ENCODE results near the gene TEX2. TPM values are rescaled to one million over a fixed set of nuclear protein-coding genes. Genes with fewer than 3 reads are reported as not detected.

The TEX2 gene
- polyA plus RNA-seq, 1 of the 3 experiments (the other 2 are of a cell fraction): 24.0 TPM

DNA sequence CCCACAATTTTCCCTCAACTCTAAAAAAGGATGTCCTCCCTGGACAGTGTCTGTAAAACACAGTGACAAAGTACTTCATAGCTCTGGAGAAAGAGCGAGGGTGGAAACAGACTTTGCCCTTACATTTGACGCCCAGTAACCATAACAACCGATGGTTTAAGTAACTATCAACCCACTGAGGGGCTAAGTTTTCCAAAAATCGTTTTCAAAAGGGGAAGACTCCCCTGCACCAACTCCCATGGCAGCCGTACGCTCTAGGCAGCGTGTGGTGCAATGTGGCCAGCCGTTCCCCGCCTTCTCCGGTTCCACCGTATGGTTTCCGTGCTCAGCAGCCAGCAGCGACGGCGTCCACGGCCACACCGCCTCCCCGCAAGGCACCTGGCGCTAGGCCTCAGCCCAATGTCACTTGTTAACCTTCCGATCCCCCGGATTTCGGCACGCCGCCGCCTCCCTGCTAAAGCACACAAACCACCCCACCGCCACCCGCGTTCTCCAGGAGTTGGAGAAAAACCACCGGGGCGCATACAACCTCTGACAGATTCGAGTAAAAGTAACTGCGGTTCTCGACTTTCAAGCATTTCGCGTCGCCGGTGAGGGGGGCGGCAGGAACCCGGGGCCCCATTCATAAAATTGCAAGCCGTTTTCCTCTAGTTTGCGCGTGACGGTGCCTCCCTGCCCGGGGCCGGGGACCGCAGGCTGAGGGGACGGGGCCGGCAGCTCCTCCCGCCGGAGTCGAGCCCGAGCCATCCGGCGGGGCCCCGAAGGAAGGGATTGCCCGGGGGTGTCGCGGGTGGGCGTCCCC, 661 bp downstream of the TEX2 start:
- ChIA-PET POLR2A (interaction anchor here (1.0 to 3.4 kb wide), 3 partner anchors 9 to 115 kb away, joined by 3 to 50 read pairs (median 3); no protein-coding TSS in a partner anchor), CTCF (interaction anchor here (0.8 to 3.3 kb wide), 6 partner anchors 20 to 156 kb away, joined by 3 to 18 read pairs (median 4); no protein-coding TSS in a partner anchor)
- Histone ChIP-seq H3K4me1 (ENCODE audit: control insufficient read depth in 1 of 2, insufficient read depth in 2 of 2, low read depth in 1 of 2, low read length in 1 of 2) (peaks cover 25 to 33% of the 10 kb centered on the region in 2 experiments; a peak in 3 of 4 replicates), H3K9me3 (no peaks in the 10 kb centered on the region), H3K27me3 (ENCODE audit: insufficient read depth) (no peaks in the 10 kb centered on the region), H3K4me3 (ENCODE audit: low read depth in 2 of 2, low read length in 1 of 2) (peak overlapping the region; percentile 84 to 91), H3K9ac (peak overlapping the region; percentile 81), H3F3A (replicated peaks; ENCODE audit: insufficient read depth) (peaks cover 16% of the 10 kb centered on the region), H3K9me2 (no peaks in the 10 kb centered on the region), H3K79me2 (ENCODE audit: insufficient read depth) (peaks cover 54% of the 10 kb centered on the region), H2AFZ (ENCODE audit: low read depth) (peak overlapping the region; percentile 75), H4K20me1 (ENCODE audit: insufficient read depth) (peaks cover 7% of the 10 kb centered on the region; the same call in 1 of the 2 replicates), H3K27ac (ENCODE audit: low read depth in 2 of 2, low read length in 1 of 2) (peak overlapping the region; percentile 64 to 85), H3K4me2 (peak overlapping the region; percentile 83), H3K36me3 (replicated peaks in 1 of 2; ENCODE audit: control insufficient read depth in 1 of 2, insufficient read depth in 2 of 2, low read length in 1 of 2) (no peaks in the 10 kb centered on the region)
- peak; percentile 86 for DNase-seq
- 2% methylated on average over 46 of the region's 59 CpGs for WGBS (ENCODE audit: low lambda C conversion rate)
- TF ChIP-seq SMC3 (IDR thresholded peaks at IDR 0.05; ENCODE audit: low read depth, low read length) (no peak), GABPA (IDR thresholded peaks at IDR 0.05; ENCODE audit: low read depth) (no peak), RXRA (IDR thresholded peaks at IDR 0.05; ENCODE audit: borderline replicate concordance, low read depth) (no peak), NFIC (IDR thresholded peaks at IDR 0.05; ENCODE audit: borderline replicate concordance) (no peak), POLR2AphosphoS5 (IDR thresholded peaks at IDR 0.05; ENCODE audit: low read depth, low read length) (no peak), ELF1 (IDR thresholded peaks at IDR 0.05) (no peak), FOXM1 (IDR thresholded peaks at IDR 0.05; ENCODE audit: low read depth) (no peak), RCOR1 (IDR thresholded peaks at IDR 0.05; ENCODE audit: low read length) (no peak), MXI1 (IDR thresholded peaks at IDR 0.05; ENCODE audit: low read depth, low read length) (peak; percentile 85; the same call in 1 of the 2 replicates), EP300 (IDR thresholded peaks at IDR 0.05; ENCODE audit: borderline replicate concordance in 1 of 2, low read depth in 1 of 2, low read length in 1 of 2) (no peak), SIN3A (IDR thresholded peaks at IDR 0.05; ENCODE audit: borderline replicate concordance, low read depth, low read length) (no peak; the same call in 1 of the 2 replicates), CHD2 (IDR thresholded peaks at IDR 0.05; ENCODE audit: low read length, partially characterized antibody) (no peak), NRF1 (IDR thresholded peaks at IDR 0.05; ENCODE audit: low read depth, low read length) (0 out of 2 replicates have a peak, but pooled peaks have one; percentile 2), RAD21 (IDR thresholded peaks at IDR 0.05; ENCODE audit: low read length) (0 out of 2 replicates have a peak, but pooled peaks have one; percentile 3), EZH2phosphoT487 (IDR thresholded peaks at IDR 0.05; ENCODE audit: borderline replicate concordance, low read depth) (no peak), YY1 (IDR thresholded peaks at IDR 0.05; ENCODE audit: low read depth) (no peak)
- TF ChIP-seq, protein P1, sequence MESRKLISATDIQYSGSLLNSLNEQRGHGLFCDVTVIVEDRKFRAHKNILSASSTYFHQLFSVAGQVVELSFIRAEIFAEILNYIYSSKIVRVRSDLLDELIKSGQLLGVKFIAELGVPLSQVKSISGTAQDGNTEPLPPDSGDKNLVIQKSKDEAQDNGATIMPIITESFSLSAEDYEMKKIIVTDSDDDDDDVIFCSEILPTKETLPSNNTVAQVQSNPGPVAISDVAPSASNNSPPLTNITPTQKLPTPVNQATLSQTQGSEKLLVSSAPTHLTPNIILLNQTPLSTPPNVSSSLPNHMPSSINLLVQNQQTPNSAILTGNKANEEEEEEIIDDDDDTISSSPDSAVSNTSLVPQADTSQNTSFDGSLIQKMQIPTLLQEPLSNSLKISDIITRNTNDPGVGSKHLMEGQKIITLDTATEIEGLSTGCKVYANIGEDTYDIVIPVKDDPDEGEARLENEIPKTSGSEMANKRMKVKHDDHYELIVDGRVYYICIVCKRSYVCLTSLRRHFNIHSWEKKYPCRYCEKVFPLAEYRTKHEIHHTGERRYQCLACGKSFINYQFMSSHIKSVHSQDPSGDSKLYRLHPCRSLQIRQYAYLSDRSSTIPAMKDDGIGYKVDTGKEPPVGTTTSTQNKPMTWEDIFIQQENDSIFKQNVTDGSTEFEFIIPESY (IDR thresholded peaks at IDR 0.05; ENCODE audit: borderline replicate concordance, low read depth): no peak
- TF ChIP-seq, protein P2, sequence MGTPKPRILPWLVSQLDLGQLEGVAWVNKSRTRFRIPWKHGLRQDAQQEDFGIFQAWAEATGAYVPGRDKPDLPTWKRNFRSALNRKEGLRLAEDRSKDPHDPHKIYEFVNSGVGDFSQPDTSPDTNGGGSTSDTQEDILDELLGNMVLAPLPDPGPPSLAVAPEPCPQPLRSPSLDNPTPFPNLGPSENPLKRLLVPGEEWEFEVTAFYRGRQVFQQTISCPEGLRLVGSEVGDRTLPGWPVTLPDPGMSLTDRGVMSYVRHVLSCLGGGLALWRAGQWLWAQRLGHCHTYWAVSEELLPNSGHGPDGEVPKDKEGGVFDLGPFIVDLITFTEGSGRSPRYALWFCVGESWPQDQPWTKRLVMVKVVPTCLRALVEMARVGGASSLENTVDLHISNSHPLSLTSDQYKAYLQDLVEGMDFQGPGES (IDR thresholded peaks at IDR 0.05; ENCODE audit: low read depth, low read length): no peak
- TF ChIP-seq, protein P3, sequence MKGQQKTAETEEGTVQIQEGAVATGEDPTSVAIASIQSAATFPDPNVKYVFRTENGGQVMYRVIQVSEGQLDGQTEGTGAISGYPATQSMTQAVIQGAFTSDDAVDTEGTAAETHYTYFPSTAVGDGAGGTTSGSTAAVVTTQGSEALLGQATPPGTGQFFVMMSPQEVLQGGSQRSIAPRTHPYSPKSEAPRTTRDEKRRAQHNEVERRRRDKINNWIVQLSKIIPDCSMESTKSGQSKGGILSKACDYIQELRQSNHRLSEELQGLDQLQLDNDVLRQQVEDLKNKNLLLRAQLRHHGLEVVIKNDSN (IDR thresholded peaks at IDR 0.05; ENCODE audit: borderline replicate concordance, low read depth): no peak
- TF ChIP-seq, protein P4, sequence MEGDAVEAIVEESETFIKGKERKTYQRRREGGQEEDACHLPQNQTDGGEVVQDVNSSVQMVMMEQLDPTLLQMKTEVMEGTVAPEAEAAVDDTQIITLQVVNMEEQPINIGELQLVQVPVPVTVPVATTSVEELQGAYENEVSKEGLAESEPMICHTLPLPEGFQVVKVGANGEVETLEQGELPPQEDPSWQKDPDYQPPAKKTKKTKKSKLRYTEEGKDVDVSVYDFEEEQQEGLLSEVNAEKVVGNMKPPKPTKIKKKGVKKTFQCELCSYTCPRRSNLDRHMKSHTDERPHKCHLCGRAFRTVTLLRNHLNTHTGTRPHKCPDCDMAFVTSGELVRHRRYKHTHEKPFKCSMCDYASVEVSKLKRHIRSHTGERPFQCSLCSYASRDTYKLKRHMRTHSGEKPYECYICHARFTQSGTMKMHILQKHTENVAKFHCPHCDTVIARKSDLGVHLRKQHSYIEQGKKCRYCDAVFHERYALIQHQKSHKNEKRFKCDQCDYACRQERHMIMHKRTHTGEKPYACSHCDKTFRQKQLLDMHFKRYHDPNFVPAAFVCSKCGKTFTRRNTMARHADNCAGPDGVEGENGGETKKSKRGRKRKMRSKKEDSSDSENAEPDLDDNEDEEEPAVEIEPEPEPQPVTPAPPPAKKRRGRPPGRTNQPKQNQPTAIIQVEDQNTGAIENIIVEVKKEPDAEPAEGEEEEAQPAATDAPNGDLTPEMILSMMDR (IDR thresholded peaks at IDR 0.05): no peak
- TF ChIP-seq, protein P5, sequence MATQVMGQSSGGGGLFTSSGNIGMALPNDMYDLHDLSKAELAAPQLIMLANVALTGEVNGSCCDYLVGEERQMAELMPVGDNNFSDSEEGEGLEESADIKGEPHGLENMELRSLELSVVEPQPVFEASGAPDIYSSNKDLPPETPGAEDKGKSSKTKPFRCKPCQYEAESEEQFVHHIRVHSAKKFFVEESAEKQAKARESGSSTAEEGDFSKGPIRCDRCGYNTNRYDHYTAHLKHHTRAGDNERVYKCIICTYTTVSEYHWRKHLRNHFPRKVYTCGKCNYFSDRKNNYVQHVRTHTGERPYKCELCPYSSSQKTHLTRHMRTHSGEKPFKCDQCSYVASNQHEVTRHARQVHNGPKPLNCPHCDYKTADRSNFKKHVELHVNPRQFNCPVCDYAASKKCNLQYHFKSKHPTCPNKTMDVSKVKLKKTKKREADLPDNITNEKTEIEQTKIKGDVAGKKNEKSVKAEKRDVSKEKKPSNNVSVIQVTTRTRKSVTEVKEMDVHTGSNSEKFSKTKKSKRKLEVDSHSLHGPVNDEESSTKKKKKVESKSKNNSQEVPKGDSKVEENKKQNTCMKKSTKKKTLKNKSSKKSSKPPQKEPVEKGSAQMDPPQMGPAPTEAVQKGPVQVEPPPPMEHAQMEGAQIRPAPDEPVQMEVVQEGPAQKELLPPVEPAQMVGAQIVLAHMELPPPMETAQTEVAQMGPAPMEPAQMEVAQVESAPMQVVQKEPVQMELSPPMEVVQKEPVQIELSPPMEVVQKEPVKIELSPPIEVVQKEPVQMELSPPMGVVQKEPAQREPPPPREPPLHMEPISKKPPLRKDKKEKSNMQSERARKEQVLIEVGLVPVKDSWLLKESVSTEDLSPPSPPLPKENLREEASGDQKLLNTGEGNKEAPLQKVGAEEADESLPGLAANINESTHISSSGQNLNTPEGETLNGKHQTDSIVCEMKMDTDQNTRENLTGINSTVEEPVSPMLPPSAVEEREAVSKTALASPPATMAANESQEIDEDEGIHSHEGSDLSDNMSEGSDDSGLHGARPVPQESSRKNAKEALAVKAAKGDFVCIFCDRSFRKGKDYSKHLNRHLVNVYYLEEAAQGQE (IDR thresholded peaks at IDR 0.05; ENCODE audit: low read depth, low read length): no peak
